SU-DHL-6 (cell line): ENCODE data around the gene CHMP1B.

ENCODE experiments used
- EZH2phosphoT487 ChIP-seq: fragments of 200-600 bp; sonication (generic), shearing (Covaris generic); conservative IDR thresholded peaks from 2 replicates; pipeline ENCODE4 v1.6.1; 2018; ENCODE audit warnings: mild to moderate bottlenecking, antibody characterized with exemption, low read length, moderate library complexity, mixed read lengths
- TF ChIP-seq, protein P1 (sequence below): fragments of 200-600 bp; sonication (generic); IDR thresholded peaks from one replicate; pipeline ENCODE4 v1.5.1; 2017; ENCODE audit warnings: antibody characterized with exemption, mild to moderate bottlenecking, low read length, moderate library complexity; ENCODE audit not compliant: insufficient read depth, poor library complexity, severe bottlenecking

- TF ChIP-seq, protein P1, sequence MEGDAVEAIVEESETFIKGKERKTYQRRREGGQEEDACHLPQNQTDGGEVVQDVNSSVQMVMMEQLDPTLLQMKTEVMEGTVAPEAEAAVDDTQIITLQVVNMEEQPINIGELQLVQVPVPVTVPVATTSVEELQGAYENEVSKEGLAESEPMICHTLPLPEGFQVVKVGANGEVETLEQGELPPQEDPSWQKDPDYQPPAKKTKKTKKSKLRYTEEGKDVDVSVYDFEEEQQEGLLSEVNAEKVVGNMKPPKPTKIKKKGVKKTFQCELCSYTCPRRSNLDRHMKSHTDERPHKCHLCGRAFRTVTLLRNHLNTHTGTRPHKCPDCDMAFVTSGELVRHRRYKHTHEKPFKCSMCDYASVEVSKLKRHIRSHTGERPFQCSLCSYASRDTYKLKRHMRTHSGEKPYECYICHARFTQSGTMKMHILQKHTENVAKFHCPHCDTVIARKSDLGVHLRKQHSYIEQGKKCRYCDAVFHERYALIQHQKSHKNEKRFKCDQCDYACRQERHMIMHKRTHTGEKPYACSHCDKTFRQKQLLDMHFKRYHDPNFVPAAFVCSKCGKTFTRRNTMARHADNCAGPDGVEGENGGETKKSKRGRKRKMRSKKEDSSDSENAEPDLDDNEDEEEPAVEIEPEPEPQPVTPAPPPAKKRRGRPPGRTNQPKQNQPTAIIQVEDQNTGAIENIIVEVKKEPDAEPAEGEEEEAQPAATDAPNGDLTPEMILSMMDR, result no peak
- TF ChIP-seq EZH2phosphoT487, result no peak
These were observed 35.4 kb downstream of the CHMP1B start for GRCh38 chr18:11886577-11887110.
